ENCODE data around the gene PLXNA4.
A peak's percentile ranks its signal among the peaks of the same experiment; 100 is the strongest.

The PLXNA4 gene

GRCh38 chr7:132584796-132585494 lies 8.7 kb upstream of the PLXNA4 start:
- DNase-seq = no peak

GRCh38 chr7:132581431-132581830 lies 5.2 kb upstream of the PLXNA4 start:
- no peak for DNase-seq

GRCh38 chr7:132580717-132581285 lies 4.5 kb upstream of the PLXNA4 start:
- peak; percentile 80 for DNase-seq

- no peak for DNase-seq
These were observed 4.0 kb upstream of the PLXNA4 start for GRCh38 chr7:132580277-132580676.

GRCh38 chr7:132579260-132579899 lies 3.1 kb upstream of the PLXNA4 start:
- DNase-seq = no peak

- DNase-seq = no peak
These were observed 2.6 kb upstream of the PLXNA4 start for GRCh38 chr7:132578826-132579225.

- DNase-seq = no peak
These were observed 1.7 kb upstream of the PLXNA4 start for GRCh38 chr7:132578050-132578370.

- DNase-seq = no peak
These were observed 1.2 kb upstream of the PLXNA4 start for GRCh38 chr7:132577206-132578049.

- DNase-seq = no peak
These were observed 433 bp upstream of the PLXNA4 start for GRCh38 chr7:132576721-132577085.

GRCh38 chr7:132575419-132575981 lies 770 bp downstream of the PLXNA4 start:
- no peak for DNase-seq

- DNase-seq = no peak
These were observed 2.0 kb downstream of the PLXNA4 start for GRCh38 chr7:132574223-132574622.

- no peak for DNase-seq
These were observed 2.9 kb downstream of the PLXNA4 start for GRCh38 chr7:132573251-132573955.

GRCh38 chr7:132572526-132572925 lies 3.7 kb downstream of the PLXNA4 start:
- no peak for DNase-seq

GRCh38 chr7:132571970-132572369 lies 4.3 kb downstream of the PLXNA4 start:
- DNase-seq = no peak

- DNase-seq = no peak
These were observed 6.2 kb downstream of the PLXNA4 start for GRCh38 chr7:132569884-132570614.

GRCh38 chr7:132568962-132569361 lies 7.3 kb downstream of the PLXNA4 start:
- no peak for DNase-seq

- no peak for DNase-seq
These were observed 10.4 kb downstream of the PLXNA4 start for GRCh38 chr7:132565885-132566284.

GRCh38 chr7:132565441-132565840 lies 10.8 kb downstream of the PLXNA4 start:
- DNase-seq = no peak

GRCh38 chr7:132564849-132565248 lies 11.4 kb downstream of the PLXNA4 start:
- DNase-seq = no peak

- DNase-seq = no peak
These were observed 12.2 kb downstream of the PLXNA4 start for GRCh38 chr7:132564090-132564489.

- DNase-seq = no peak
These were observed 13.6 kb downstream of the PLXNA4 start for GRCh38 chr7:132562690-132563089.

GRCh38 chr7:132561763-132562162 lies 14.5 kb downstream of the PLXNA4 start:
- no peak for DNase-seq
